GM19351 (cell line): Measurements from ENCODE around the gene C19orf38.

Source experiments
- ATAC-seq: cut with Tn5 transposase; IDR thresholded peaks from one replicate; pipeline ENCODE4 v1.9.1; 2021; ENCODE audit warnings: mild to moderate bottlenecking, moderate library complexity; ENCODE audit not compliant: unreplicated experiment

Gene C19orf38, protein sequence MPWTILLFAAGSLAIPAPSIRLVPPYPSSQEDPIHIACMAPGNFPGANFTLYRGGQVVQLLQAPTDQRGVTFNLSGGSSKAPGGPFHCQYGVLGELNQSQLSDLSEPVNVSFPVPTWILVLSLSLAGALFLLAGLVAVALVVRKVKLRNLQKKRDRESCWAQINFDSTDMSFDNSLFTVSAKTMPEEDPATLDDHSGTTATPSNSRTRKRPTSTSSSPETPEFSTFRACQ

DNA sequence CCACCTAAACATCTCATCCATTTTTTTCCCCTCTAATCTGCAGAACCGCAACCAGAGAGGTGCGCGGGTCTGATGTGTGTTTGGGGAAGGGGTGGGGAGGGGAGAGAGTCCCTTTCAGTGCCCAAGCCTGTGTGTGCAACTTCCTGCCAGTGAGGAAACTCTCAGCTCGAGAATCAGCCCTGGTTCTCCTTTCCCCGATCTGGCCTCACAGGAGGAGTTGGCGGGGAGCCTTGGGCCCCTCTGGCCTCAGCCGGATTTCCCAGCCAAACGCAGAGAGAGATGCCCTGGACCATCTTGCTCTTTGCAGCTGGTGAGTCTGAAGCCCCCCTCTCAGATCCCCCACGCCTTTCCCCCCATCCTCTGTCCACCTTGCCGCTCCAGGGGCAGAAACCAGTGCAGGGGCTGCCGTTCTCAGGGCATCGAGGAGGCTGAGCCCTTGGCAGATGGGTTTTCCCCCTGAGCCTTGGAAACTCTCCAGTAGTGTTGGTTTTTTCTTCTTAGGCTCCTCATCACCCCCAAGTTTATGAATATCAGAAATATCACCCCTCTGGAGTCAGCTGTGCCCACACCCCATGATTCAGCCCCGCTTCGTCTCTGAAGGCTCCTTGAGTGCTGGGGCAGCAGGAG is at the start of gene C19orf38:
Gene C19orf38, plus strand, starts transcription at position 186 of the 627 bp plus-strand sequence. Its CDS starts 94 bp downstream, at position 280.
- no peak for ATAC-seq

DNA sequence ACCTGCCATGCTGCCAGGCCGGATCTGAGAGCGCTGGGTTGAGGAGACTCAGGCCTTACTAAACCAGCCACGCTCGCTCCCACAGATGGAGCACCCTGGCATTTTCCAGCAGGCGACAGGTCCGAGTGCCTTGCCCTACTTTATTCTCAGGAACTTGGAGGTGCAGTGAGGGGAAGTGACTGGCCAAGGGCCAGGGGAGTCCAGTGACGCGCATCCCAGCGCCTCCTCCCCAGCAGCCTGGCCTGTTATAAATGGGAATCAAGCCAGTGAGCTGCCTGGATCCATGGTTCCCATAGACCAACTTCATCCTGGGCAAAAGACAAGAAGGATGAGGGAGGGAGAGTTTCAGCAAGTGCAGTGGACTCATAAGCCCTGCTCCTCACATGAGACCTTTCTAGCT is 47.7 kb upstream of the C19orf38 start:
- ATAC-seq: no peak

DNA sequence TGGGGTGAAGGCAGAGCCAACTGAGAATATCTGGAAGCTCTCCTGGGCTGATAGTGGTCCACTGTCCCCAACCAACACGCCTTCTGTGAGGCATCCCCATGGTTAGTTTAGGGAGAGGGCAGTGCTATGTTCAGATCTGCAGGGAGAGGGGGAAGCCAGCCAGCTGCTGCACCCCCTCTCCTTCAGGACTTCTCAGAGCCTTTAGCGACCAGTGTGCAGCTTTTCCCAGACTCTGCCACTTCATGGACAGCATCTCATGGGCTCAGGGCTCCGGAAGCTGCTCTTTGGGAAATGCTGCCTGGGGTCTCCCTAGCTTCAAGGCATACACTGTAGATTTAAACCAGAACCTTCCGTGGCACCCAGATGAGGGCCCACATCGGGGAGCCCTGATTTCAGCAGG is 45.7 kb upstream of the C19orf38 start:
- ATAC-seq: no peak

DNA sequence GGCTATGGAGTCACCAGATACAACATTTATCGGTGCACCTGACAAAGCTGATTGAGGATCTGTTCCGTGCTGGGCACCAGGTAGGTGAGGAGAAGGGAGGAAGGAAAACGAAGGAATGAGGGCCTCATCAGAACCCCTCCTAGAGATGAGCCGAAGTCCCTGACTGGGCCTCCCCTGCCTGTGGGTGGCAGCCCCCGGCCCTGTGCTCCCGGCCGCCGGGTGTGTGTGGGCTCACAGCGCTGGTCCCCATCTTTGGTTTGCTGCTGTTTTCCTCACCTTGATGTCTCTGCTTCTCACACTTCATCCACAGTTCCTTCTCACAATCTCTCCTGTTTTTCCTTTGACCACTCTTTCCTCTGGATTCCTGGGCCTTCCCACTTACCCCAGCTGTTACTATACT is 45.0 kb upstream of the C19orf38 start:
- ATAC-seq: no peak

DNA sequence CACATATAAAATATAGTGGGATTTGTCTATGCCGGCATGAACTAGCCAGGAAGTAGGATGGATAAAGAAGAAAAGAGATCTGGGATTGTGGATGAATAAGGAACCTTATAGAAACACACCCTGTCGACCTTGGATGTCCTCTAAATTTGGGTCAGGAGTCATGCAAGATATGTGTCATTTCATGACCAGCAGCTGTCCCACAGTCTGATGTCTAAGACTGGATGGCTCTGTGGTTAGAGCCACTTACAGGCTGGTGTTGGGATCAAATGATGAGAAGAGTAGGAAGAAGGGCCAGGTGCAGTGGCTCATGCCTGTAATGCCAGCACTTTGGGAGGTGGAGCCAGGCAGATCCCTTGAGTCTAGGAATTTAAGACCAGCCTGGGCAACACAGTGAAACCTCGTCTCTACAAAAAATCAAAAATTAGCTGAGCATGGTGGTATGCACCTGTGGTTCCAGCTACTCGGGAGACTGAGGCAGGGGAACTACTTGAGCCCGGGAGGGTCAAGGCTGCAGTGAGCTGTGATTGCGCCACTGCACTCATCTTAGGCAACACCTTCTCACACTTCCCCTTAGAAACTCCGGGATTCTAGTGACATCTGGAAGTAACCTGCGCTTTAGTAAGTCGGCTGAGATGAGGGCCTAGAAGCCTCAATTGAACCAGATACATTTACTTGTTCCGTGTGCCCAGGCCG is 43.0 kb upstream of the C19orf38 start:
- no peak for ATAC-seq

DNA sequence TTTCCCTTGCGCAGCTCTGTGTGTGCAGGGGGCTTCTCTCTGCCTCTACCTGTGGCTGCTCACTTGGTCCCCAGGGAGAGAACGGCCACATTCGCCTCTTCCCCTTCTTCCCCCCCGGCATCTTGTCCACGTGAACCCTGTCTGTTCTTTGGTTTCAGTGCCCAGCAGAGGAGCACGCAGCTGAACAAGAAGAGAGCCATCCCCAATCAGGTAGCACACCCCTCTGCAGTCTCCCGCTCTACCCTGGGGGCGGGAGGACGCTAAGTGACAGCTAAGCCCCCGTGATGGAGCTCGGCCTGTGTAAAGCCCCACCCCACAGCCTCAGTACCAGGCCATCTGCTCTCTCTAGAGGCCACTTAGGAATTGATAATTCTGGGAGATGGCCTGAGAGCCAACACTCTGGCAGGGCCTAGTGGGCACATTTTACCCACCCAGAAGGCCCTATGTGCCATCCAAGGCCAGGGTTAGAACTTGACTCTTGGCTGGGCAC is 42.4 kb upstream of the C19orf38 start:
- ATAC-seq: no peak

DNA sequence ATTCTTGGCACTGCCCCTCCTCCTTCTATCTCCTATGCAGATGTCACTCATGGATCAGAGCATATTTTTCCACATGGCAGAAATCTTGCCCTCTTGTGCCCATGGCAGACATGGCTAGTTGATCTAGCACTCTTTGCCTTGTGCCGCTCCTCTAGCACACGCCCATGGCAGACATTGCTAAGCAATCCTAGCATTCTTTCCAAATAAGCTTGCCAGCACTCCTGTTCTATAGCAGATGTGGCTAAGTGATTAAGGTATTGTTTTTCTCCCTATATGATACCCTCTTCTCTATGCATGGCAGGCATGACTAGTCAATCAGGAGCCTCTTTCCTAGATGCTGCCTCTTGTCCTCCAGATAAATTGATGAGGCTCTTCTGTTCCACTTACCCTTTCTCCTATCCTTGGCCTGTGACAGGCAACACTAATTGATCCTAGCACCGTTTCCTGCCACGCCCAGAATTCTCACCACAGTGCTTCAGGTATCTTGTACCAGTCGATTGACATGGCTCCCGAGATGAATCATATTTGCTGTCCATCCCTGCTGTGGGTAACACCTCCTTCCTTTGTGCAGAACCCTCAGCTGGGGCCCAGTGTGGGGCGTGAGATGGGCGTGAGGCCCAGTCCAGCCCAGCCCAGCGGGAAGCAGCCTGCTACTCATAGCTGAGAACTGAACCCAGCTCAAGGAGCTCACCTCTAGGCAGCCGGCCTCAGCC is 39.1 kb upstream of the C19orf38 start:
- no peak for ATAC-seq

DNA sequence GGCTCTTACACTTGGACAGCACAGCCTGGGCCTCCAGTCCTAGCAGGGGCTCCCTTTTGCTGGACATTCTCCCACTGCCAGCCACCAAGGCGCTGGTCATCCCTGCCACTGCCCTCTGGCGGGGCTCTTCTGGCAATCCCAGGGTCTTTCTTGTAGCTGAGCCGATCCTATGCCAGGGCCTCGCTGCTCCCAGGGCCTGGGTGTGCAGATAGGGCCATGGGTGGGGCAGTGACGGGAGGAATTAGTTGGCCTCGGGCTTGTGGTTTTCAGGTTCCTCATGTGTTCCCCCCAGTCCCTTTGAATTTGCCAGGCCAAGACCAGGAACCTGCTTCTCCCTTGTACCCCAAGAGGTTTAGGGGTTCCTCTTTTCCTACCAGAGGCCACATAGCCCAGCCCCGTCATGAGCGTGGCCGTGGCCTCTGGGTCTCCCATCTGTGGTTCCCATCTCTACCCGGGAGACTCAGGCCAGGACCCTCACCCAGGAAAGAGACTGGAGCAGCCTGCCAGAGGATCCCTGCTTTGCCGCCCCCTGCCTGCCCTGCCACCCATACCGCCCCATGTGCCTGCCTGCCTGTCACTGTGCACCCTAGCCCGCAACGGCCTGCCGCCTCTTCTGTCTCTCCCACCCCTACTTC is 38.4 kb upstream of the C19orf38 start:
- no peak for ATAC-seq

DNA sequence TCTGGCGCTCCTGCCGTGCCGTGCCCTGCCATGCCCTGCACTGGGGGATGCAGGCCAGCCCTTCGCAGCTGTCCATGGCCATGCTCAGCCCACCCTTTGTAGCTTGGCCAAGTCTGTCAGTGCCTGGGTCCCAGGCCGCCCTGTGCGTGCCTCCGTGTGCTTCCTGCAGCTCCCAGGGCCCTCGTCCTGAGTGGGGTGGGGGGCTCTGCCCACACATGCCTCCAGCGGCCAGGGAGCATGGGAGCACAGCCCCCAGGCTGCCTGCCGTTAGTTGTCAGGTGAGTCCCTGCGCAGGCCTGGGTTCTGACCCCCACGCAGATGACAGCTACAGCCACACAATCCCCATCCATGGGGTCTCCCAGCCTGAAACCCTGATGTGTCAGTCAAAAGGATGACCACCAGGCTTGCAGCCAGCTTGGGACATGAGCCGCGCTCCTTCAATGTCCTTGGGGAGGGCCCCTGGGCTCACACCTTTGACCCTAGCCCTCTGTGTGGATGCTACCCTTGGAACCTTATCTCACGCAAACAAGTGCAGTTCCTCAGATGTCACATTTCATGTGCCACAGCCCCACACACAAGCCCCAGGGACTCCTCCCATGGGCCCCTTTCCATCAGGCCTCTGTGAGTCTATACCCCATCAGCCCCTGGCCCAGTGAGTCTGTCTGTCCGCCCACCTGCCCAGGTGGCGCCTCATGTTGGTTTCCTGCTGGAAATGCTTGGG is 36.7 kb upstream of the C19orf38 start:
- no peak for ATAC-seq

DNA sequence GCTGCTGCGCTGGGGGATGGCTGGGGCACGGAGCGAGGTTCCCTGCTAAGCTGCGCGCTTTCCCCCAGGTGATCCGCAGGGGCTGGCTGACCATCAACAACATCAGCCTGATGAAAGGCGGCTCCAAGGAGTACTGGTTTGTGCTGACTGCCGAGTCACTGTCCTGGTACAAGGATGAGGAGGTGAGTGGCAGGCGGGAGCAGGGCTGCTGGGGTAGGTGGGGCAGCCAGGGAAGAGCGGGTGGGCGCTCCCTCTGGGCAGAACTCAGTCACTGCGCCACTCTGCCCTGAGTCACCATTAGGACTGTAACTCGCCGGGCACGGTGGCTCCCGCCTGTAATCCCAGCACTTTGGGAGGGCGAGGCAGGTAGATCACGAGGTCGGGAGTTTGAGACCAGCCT is 36.0 kb upstream of the C19orf38 start:
- ATAC-seq: no peak

DNA sequence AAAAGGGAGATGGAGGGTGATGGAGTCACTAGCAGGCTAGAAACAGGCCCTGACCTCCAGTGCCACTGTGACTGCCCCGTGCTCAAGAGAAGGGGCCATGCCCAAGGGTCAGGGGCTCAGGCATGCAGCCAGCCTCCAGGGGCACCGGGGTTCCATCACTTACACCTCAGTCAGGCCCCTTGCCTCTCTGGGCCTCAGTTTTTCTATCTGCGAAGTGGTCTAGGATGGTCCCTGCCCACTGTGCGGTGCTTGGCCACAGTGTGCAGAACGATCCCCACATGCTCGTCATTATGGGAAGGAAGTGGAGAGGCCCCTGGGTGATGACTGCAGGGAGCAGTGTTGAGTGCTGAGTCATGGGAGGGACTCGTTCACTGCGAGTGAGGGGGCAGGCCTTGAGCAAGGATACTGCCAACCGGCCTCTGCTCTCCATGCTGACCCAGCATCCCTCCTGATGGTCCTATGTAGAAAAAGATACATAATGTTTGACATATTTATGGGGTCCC is 35.3 kb upstream of the C19orf38 start:
- no peak for ATAC-seq

DNA sequence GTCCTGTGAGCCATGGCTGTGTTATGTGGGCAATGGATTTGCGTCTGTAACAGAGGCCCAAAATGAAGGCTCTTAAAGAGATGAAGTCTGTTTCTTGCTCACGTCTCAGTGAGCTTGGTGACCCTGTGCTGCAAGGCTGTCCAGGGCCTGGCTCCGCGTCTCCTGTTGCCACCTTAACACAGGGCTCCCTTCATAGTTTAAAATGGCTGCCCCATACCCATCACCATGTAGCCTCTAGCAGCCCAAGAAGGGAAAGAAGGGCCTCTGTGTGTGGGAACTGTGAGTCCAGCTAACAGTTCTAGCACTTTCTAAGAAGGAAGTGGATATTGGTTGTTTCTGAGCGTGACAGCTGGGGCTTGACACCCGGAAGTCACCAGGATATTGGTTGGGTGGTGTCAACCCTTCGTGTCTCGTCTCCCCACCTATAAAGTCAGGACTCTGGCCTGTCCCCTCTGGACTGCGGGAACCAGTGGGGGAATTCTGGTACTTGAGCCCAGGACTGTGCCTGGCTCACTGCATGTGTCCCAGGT is 33.1 kb upstream of the C19orf38 start:
- no peak for ATAC-seq

DNA sequence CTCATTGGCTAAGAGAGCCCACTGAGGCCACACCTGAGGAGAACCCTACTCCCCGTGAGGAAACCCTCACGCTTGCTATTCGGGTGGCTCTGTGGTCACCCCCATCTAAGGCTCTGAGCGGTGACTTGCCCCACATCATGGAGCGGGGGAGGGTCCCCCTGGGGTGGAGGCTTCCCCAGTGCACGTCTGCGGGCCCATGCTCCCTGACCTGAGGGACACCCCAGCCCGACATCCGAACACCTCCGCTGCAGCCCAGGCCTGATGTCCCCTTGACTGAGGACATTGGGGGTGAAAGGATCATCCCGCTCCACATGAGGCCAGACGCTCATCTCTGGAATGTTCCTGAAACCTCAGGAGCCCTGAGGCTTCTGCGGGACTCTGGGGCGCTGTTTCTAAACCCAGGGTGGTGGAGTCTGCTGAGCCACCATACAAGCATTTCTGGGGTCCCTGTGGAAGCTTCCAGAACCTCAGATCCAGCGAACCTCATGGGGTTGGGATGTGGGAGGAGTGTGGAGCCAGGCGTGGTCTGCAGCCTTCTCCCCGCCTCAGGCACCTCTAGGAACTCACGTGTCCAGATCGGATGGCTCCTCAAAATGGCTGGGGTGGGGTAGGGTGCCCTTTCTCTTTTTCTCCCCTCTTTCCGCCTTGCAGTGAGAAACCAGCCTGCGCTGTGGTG is 32.1 kb upstream of the C19orf38 start:
- ATAC-seq: no peak

DNA sequence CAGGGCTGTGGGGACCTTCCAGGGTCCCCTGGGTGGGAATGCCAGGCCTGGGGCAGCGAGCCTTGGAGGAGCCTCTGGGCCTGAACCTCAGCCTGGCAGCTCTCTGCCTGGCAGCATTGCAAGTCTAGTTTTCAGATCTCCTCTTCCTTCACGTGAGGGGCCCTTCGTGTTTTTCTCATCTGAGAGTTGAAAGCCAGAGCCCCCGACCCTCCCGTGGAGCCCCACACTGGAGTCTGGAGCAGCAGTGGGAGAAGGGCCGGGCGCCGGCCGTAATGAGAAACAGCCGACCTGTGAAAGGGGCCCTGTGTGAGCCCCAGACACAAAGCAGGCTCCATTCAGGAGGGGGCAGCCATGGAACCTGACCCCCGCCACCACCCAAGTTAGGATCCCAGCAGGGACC is 31.5 kb upstream of the C19orf38 start:
- no peak for ATAC-seq

DNA sequence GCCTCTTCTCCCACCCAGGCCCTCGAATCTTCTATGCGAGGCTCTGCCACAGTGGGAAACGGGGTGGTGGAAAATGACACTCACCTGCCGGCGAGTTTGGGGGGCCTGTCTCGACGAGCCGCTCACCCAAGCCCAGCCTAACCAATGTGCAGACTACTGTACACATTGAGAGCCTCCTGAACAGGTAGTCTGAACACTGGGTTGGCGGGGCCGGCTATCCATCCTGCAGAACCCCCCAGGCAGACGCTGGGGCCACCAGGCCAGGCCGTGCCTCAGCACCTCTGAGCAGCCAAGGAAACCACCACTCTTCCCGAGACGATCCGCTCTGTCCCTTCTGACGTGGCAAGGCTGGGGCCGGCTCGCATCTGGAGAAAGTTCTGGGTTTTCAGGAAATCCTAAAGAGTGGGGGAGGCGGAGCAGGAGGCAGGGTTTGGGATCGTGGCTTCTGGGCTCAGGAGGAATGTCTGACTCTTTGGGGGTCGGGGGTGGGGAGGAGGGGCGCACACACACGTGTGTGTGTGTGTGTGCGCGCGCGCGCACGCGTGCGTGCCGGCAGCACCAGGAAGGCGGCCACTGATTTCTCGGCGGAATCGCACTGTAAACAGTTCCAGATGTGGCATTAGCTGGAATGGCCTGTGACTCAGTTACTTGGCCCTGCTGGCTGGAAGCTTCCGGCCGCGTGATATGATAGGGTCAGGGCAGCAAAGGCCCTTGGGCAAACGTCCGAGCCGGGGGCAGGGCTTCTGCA is 30.8 kb upstream of the C19orf38 start:
- no peak for ATAC-seq

DNA sequence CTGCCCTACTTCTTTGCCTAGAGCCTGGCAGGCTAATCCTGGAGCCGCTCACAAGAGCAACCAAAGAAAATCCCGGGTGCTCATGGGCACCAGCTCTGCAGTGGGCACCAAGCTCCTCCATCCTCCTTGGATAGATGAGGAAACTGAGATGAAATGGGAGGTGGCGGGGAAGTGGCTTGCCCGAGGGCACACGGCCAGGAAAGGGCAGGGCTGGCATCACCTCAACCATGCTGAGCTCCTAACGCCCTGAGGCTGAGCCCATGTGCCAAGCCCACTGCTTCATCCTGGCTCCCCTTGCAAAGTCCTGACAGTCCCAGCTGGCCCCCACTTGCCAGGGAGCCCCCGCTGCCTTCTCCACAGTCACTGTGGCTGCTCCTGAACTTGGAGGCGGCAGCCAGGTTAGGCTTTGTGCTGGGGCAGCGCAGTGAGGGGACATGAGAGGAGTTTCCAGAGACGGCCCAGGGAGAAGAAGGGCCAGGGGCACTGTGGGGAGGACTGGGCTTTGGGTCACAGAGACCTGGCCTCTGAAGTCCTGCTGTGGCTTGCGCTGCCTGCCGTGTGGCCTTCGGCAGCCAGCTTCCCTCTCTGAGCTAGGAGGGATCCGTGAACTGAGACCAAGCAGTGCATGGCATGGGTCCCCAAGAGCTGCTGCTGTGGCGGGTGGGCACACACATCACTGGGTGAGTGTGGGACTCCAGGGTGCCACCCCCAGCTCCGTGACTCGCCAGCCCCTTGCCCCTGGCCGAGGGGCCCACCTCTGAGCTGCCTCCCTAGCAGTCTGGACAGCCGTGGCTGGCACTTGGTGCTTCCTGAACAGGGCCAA is 29.7 kb upstream of the C19orf38 start:
- no peak for ATAC-seq

DNA sequence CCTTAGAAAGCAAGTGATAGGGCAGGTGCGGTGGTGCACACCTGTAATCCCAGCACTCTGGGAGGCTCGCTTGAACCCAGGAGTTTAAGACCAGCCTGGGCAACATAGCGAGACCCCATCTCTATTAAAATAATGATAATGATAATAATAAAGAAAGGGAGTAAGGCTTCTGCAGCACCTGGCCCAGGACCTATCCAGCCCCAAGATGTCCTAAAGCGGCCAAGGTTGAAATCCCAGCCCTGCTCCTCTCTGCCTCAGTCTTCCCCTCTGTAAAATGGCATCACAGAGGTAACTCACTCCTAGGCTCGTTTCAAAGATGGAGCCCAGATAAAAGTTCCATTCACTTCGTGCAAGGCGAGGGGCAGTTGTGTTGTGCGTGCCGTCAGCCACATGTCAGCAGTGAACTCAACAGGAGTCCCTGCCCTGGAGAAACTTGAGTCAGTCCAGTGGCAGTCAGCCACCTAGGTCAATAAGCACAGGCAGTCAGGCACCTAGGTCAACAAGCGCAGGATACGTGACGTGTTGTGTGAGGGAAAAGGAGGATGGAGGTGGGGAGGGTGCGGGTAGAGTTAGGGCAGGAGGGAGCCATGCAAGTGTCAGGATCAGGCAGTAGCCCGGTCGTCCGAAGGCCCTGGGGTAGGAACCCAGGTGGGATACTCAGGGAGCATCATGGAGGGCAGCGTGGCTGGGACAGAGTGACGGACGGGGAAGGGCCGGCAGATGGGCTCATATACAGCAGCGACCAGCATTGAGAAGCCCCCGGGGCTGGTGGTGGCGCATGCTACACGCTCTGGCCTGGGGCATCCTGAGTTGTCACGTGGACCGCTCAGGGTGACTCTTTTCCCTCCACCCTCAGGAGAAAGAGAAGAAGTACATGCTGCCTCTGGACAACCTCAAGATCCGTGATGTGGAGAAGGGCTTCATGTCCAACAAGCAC is 28.8 kb upstream of the C19orf38 start:
- no peak for ATAC-seq
